Liver (tissue), 9 donors: ENCODE data around the gene BEX3. TPM values are rescaled to one million over a fixed set of nuclear protein-coding genes. Genes with fewer than 3 reads are reported as not detected.

Experiments
- DNase-seq: peaks from one replicate; pipeline ENCODE4 v3.0.0-alpha.2; 2017; ENCODE audit warnings: low spot score
- H3K27ac ChIP-seq, 2 donors: one replicate each; pipeline ENCODE4 v1.7.0; 2013; ENCODE audit warnings: inconsistent platforms in 2 of 2, low read length in 2 of 2, control low read depth in 1 of 2, low read depth in 1 of 2, mild to moderate bottlenecking in 1 of 2
- H3K27me3 ChIP-seq, 4 donors: one replicate each; pipeline versions ENCODE4 v1.6.1 to v1.7.0; 2013; ENCODE audit warnings: low read length in 3 of 4, inconsistent platforms in 1 of 4, mild to moderate bottlenecking in 1 of 4, moderate library complexity in 1 of 4; ENCODE audit not compliant: control insufficient read depth in 4 of 4, insufficient read depth in 4 of 4
- H3K36me3 ChIP-seq, 4 donors: one replicate each; pipeline versions ENCODE4 v1.6.1 to v1.7.0; 2013; ENCODE audit warnings: low read length in 3 of 4, mild to moderate bottlenecking in 3 of 4, low read depth in 1 of 4, moderate library complexity in 1 of 4; ENCODE audit not compliant: control insufficient read depth in 4 of 4, insufficient read depth in 3 of 4
- H3K4me1 ChIP-seq, 4 donors: one replicate each; pipeline versions ENCODE4 v1.6.1 to v1.7.0; 2013; ENCODE audit warnings: low read length in 3 of 4, mild to moderate bottlenecking in 3 of 4, moderate library complexity in 1 of 4; ENCODE audit not compliant: control insufficient read depth in 4 of 4, insufficient read depth in 4 of 4
- H3K4me3 ChIP-seq, 3 donors: one replicate each; pipeline versions ENCODE4 v1.6.1 to v1.7.0; 2013; ENCODE audit warnings: low read length in 3 of 3, control low read depth in 1 of 3, low read depth in 1 of 3, mild to moderate bottlenecking in 1 of 3
- H3K9ac ChIP-seq, 2 donors: one replicate each; pipeline ENCODE4 v1.7.0; 2013; ENCODE audit warnings: low read length in 2 of 2, mild to moderate bottlenecking in 2 of 2, moderate library complexity in 2 of 2, control low read depth in 1 of 2, low read depth in 1 of 2
- H3K9me3 ChIP-seq, 4 donors: one replicate each; pipeline versions ENCODE4 v1.6.1 to v1.7.0; 2013; ENCODE audit warnings: low read length in 3 of 4; ENCODE audit not compliant: control insufficient read depth in 4 of 4
- ATF3 ChIP-seq: IDR thresholded peaks from 2 replicates; pipeline ENCODE4 v1.6.1; 2016; ENCODE audit warnings: antibody characterized with exemption
- CTCF ChIP-seq: fragments of 150-350 bp; IDR thresholded peaks from 2 replicates; pipeline ENCODE4 v1.5.1; 2017; ENCODE audit warnings: improper control_type of control experiment, low read depth, low read length; ENCODE audit not compliant: missing input control
- EGR1 ChIP-seq, 2 donors: IDR thresholded peaks; 2 replicates each; pipeline ENCODE4 v1.6.1; 2016 to 2018; ENCODE audit warnings: antibody characterized with exemption in 2 of 2, low read depth in 2 of 2
- FOXA1 ChIP-seq: IDR thresholded peaks from 2 replicates; pipeline ENCODE4 v1.6.1; 2016; ENCODE audit warnings: antibody characterized with exemption
- FOXA2 ChIP-seq: IDR thresholded peaks from 2 replicates; pipeline ENCODE4 v1.6.1; 2016; ENCODE audit warnings: antibody characterized with exemption
- GABPA ChIP-seq, 2 donors: IDR thresholded peaks in 1 of 2; conservative IDR thresholded peaks in 1 of 2; 2 replicates each; pipeline ENCODE4 v1.6.1; 2016; ENCODE audit warnings: antibody characterized with exemption in 2 of 2, mild to moderate bottlenecking in 1 of 2, moderate library complexity in 1 of 2
- HNF4A ChIP-seq, 2 donors: conservative IDR thresholded peaks; 2 replicates each; pipeline ENCODE4 v1.6.1; 2016; ENCODE audit warnings: antibody characterized with exemption in 2 of 2, mild to moderate bottlenecking in 2 of 2
- HNF4G ChIP-seq: IDR thresholded peaks from 2 replicates; pipeline ENCODE4 v1.6.1; 2016; ENCODE audit warnings: antibody characterized with exemption
- JUND ChIP-seq, 2 donors: IDR thresholded peaks; 2 replicates each; pipeline ENCODE4 v1.6.1; 2016; ENCODE audit warnings: antibody characterized with exemption in 2 of 2
- MAX ChIP-seq: IDR thresholded peaks from 2 replicates; pipeline ENCODE4 v1.6.1; 2016; ENCODE audit warnings: antibody characterized with exemption
- NR2F2 ChIP-seq: IDR thresholded peaks from 2 replicates; pipeline ENCODE4 v1.6.1; 2016; ENCODE audit warnings: antibody characterized with exemption
- RAD21 ChIP-seq, 2 donors: IDR thresholded peaks; 2 replicates each; pipeline ENCODE4 v1.6.1; 2016; ENCODE audit warnings: antibody characterized with exemption in 2 of 2, mild to moderate bottlenecking in 2 of 2
- RXRA ChIP-seq, 2 donors: IDR thresholded peaks; 2 replicates each; pipeline ENCODE4 v1.6.1; 2017 to 2018; ENCODE audit warnings: antibody characterized with exemption in 2 of 2, mild to moderate bottlenecking in 1 of 2
- TAF1 ChIP-seq: conservative IDR thresholded peaks from 2 replicates; pipeline ENCODE4 v1.6.1; 2016; ENCODE audit warnings: antibody characterized with exemption, mild to moderate bottlenecking
- YY1 ChIP-seq: IDR thresholded peaks from 2 replicates; pipeline ENCODE4 v1.6.1; 2016; ENCODE audit warnings: antibody characterized with exemption, mild to moderate bottlenecking
- WGBS: extraction: QIAGEN DNeasy Blood & Tissue Kit; methylation state at CpG from one replicate; pipeline ENCODE4 v1.1.7; 2013; 5-methylcytosine and 5-hydroxymethylcytosine counted together
- polyA plus RNA-seq, 2 donors: library from polyadenylated mRNA; stranded (reverse) in 1 of 2; unstranded in 1 of 2; fragments of 200-250 nt in 1 of 2; fragments of >200 nt in 1 of 2; fragmentation: Nextera tagmentation in 1 of 2; extraction: Ambion mirVana in 1 of 2; gene quantifications; one replicate each; pipeline versions ENCODE4 v1.2.1 to v1.2.3, GENCODE V29; 2013 to 2015
- total RNA-seq, 2 donors: library from RNA; depleted of rRNA; stranded (reverse); fragments of >200 nt; gene quantifications; one replicate each; pipeline ENCODE4 v1.2.3, GENCODE V29; 2014
- TF ChIP-seq, protein P1 (sequence below): IDR thresholded peaks from 2 replicates; pipeline ENCODE4 v1.6.1; 2016; ENCODE audit warnings: antibody characterized with exemption
- TF ChIP-seq, protein P2 (sequence below): IDR thresholded peaks from 2 replicates; pipeline ENCODE4 v1.6.1; 2016; ENCODE audit warnings: antibody characterized with exemption, mild to moderate bottlenecking
- donor health status: healthy.
- donor health status: healthy.
- donor health status: healthy.
- donor health status: healthy.
- donor health status: healthy.

The BEX3 gene
- total and polyA plus RNA-seq, 4 donors: 21.9 to 77.4 (median 57.3) TPM

DNA sequence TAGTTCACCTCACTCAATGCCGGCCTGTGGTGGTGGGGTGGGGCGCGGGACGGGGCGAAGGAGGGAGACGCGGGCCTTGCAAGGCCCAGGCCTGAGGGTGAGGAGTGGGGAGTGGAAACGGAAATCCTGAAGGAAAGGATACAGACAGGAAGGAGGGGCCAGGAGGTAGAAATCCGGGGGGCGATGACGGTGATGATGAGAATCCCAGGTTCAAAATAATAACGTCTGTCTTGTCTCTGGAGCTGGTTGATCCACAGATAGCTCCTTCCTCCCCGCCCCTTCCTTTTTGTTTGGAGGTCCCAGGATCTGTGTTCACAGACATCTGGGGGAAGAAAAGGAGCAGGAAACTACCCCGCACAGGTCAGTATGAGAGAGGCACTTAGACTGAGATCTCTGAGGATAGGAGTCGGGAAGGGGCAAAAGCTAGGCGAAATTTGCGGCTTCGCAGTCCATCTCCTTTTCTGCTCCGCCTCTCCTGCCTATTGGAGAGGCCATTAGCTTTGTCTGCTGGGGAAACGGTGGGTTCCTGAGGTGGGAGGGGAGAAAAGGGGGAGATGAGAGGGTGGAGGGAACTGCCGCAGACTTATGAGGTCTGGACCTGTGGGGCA is 45.6 kb upstream of the BEX3 start:
- Histone ChIP-seq H3K36me3 (no peaks in the 10 kb centered on the region), H3K9me3 (no peaks in the 10 kb centered on the region), H3K4me3 (no peak overlapping the region), H3K9ac (no peak overlapping the region), H3K27ac (no peak overlapping the region), H3K27me3 (peaks cover 0 to 3% (median 0%) of the 10 kb centered on the region in 4 donors), H3K4me1 (no peaks in the 10 kb centered on the region)
- WGBS: 61% methylated on average over 21 of the region's 21 CpGs
- TF ChIP-seq FOXA1 (no peak), YY1 (no peak), ATF3 (no peak), GABPA (IDR thresholded peaks at IDR 0.05 in 1 of 2, conservative IDR thresholded peaks at IDR 0.05 in 1 of 2) (no peak), RXRA (IDR thresholded peaks at IDR 0.05) (no peak), NR2F2 (no peak), RAD21 (IDR thresholded peaks at IDR 0.05) (no peak), TAF1 (no peak), HNF4G (no peak), JUND (IDR thresholded peaks at IDR 0.05) (no peak), FOXA2 (no peak), MAX (no peak), CTCF (no peak), HNF4A (conservative IDR thresholded peaks at IDR 0.05) (no peak), EGR1 (IDR thresholded peaks at IDR 0.05; ENCODE audit: low read depth in 2 of 2) (no peak)
- TF ChIP-seq, protein P1, sequence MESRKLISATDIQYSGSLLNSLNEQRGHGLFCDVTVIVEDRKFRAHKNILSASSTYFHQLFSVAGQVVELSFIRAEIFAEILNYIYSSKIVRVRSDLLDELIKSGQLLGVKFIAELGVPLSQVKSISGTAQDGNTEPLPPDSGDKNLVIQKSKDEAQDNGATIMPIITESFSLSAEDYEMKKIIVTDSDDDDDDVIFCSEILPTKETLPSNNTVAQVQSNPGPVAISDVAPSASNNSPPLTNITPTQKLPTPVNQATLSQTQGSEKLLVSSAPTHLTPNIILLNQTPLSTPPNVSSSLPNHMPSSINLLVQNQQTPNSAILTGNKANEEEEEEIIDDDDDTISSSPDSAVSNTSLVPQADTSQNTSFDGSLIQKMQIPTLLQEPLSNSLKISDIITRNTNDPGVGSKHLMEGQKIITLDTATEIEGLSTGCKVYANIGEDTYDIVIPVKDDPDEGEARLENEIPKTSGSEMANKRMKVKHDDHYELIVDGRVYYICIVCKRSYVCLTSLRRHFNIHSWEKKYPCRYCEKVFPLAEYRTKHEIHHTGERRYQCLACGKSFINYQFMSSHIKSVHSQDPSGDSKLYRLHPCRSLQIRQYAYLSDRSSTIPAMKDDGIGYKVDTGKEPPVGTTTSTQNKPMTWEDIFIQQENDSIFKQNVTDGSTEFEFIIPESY: no peak
- TF ChIP-seq, protein P2, sequence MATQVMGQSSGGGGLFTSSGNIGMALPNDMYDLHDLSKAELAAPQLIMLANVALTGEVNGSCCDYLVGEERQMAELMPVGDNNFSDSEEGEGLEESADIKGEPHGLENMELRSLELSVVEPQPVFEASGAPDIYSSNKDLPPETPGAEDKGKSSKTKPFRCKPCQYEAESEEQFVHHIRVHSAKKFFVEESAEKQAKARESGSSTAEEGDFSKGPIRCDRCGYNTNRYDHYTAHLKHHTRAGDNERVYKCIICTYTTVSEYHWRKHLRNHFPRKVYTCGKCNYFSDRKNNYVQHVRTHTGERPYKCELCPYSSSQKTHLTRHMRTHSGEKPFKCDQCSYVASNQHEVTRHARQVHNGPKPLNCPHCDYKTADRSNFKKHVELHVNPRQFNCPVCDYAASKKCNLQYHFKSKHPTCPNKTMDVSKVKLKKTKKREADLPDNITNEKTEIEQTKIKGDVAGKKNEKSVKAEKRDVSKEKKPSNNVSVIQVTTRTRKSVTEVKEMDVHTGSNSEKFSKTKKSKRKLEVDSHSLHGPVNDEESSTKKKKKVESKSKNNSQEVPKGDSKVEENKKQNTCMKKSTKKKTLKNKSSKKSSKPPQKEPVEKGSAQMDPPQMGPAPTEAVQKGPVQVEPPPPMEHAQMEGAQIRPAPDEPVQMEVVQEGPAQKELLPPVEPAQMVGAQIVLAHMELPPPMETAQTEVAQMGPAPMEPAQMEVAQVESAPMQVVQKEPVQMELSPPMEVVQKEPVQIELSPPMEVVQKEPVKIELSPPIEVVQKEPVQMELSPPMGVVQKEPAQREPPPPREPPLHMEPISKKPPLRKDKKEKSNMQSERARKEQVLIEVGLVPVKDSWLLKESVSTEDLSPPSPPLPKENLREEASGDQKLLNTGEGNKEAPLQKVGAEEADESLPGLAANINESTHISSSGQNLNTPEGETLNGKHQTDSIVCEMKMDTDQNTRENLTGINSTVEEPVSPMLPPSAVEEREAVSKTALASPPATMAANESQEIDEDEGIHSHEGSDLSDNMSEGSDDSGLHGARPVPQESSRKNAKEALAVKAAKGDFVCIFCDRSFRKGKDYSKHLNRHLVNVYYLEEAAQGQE: no peak
- no peak for DNase-seq
